ENCODE data around the gene GCNT4. TPM values are rescaled to one million over a fixed set of nuclear protein-coding genes. Genes with fewer than 3 reads are reported as not detected.

Gene GCNT4, protein sequence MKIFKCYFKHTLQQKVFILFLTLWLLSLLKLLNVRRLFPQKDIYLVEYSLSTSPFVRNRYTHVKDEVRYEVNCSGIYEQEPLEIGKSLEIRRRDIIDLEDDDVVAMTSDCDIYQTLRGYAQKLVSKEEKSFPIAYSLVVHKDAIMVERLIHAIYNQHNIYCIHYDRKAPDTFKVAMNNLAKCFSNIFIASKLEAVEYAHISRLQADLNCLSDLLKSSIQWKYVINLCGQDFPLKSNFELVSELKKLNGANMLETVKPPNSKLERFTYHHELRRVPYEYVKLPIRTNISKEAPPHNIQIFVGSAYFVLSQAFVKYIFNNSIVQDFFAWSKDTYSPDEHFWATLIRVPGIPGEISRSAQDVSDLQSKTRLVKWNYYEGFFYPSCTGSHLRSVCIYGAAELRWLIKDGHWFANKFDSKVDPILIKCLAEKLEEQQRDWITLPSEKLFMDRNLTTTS
- not detected in 2 replicates for total RNA-seq (2014; rRNA removed; shearing (Covaris generic))

DNA sequence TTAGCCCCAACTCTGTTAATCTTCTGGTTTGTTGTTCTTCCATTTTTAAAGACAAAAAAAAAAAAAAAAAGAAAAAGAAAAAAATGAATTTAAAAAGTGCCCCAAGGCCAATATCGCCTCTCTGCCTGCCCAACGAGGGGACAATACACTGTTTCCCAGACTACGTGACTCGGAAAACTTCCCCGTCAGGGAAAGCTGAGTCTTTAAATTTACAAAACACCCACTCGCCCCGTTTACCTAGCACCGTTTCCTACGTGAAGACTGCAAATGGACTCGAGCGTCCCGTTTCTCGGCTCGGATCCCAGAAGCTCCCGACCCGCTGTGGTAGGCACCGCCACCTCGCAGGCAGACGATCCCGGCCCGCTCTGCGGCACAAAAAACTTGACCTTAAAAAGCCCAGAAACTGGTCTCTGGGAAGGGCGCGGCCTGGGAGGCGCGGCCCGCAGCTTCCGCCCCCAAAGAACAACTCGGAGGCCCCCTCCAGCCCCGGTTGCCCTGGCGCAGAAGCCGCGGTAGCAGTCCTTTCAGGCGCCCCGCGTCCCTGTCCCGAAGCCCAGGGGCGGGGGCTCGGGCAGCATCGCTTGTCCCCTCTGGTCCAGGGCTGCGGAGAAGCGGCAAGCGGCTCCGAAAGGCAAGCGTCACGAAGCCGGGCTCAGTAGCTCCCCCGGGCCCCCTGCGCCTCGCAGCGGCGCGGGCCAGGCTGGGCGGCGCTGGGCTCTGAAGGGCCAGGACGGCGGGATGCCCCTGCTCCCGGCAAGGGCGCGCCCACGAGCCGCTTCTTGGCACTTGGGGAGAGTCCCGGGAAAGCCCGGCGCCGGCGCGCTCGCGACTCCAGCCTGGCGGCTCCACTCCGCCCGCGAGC is at the start of gene GCNT4:
GCNT4 (minus strand) TSS at position 367 of the 862 bp plus-strand sequence. CDS start 22,521 bp downstream, outside the sequence.

Small RNA genes within 50 kb of the gene (small RNA-seq; reads per million reads assigned to genes)
- not detected for gene AC093259.1

Other genes starting within 250 kb of the GCNT4 start
- gene FAM169A, start 186.2 kb downstream of the GCNT4 start, total RNA-seq (2014; rRNA removed; shearing (Covaris generic)), result 12.4 and 13.1 TPM in 2 replicates
- gene ANKRD31, start 184.3 kb upstream of the GCNT4 start, total RNA-seq (2014; rRNA removed; shearing (Covaris generic)), result 0.32 and 0.34 TPM in 2 replicates